HG02588 (cell line): ENCODE results near the gene CPT1A.

Experiments
- ATAC-seq: cut with Tn5 transposase; IDR thresholded peaks from one replicate; pipeline ENCODE4 v1.9.1; 2021; ENCODE audit warnings: mild to moderate bottlenecking, moderate library complexity; ENCODE audit not compliant: unreplicated experiment

CPT1A gene

DNA sequence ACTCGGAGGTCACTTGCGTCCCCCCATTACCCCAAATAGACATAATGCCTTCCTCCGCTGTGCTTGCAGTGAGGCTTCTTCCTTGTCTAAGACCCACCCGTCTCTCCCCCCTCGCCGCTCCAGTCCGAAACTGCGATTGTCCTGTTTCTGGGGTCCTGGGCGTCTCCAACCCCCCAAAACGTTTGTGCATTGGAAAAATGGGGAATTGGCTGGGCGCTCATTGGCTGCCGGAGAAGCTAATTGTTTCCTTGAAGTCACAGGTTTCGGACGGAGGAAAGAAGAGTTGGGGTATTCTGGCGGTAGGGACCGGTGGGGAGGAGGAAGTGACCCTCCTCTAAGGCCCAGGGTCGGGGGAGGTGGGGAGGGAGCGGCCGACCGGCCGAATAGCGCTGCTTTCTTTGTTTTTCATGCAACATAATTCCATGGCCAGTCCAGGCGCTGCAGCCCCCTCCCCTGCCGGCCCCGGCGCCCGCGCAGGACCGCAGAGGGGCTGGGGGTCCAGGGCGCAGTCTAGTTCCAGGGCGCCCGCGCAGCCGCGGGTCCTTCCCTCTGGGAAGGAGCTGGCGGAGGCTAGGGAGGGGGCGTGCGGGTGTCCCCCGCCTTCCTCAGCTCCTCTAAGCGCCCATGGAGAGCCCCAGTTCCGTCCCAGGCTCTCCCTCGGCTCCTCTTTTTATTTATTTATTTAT, 12.7 kb upstream of the CPT1A start:
- ATAC-seq, result no peak

DNA sequence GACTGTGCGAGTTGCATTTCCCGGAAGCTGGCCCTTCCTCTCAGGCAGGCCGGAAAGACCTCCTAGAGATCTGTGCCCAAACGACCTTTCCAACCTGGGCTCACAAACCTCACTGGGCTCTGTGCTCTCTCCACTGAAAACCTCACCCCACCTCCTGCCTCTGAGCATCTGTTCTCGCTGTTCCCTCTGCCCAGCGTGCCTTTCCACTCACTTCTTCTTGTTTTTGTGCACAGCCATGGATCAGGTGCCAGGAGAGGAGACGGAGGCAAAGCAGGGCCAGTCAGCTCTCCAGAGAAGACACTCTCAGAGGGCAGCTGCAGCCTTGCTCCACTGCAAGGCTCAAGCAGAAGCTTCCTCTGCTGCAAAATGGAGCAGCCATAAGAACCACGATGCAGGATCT, 10.9 kb upstream of the CPT1A start:
- ATAC-seq, result no peak

DNA sequence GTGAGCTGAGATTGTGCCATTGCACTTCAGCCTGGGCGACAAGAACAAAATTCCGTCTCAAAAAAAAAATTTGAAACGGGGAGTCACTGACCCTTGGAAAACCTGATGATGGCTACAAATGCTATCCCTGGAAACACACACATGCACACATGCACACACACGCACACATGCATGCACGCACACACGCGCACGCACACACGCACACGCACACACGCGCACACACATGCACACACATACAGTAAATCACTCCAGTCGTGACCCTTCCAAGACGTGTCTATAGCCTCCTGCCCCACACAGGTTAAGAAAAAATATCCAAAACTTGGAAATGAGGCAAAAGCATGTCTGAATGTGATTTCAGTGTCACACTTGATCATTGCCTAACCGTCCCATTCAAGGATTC, 6.7 kb upstream of the CPT1A start:
- ATAC-seq, result no peak

DNA sequence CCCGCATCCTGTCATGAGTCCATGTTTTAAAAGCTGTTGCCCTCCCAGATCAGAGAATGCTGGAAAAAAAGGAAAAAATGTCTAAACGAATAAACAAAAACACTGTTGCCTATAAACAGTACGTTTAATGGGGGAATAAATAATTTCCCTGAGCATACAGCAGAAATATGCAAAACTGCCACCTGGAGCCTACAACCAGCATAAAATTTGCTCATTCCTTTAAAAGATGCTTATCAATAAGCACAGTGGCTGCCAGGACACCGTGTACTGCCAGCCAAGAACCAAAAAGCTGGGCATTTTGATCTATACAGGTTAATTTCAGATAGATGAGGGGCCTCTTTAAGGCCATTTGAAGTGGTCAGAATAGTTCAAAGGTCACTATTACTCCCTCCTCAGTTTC, 5.7 kb upstream of the CPT1A start:
- no peak for ATAC-seq

DNA sequence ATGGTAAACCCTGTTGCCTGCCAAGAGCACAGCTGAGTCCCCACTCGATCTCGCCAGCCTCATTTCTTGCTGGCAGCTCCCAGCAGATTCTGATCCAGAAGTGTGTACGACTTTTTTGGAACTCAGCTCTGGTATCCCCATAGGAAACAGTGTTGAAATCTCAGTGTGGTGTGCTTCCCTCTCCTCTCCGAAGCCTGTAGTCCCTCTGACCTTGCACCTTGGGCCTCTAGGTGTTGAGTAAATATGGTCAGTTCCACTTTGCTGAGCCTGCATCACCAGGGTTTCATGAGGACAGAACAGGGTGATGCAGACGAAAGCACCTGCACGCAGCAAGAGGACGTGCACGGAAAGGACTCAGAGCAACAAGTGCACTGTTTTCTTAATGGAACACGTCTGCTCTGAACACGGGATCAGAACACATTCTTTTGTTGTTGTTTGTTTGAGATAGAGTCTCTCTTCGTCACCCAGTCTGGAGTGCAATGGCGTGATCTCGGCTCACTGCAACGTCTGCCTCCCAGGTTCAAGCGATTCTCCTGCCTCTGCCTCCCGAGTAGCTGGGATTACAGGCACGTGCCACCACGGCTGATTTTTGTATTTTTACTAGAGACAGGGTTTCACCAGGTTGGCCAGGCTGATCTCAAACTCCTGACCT, 3.8 kb upstream of the CPT1A start:
- no peak for ATAC-seq

DNA sequence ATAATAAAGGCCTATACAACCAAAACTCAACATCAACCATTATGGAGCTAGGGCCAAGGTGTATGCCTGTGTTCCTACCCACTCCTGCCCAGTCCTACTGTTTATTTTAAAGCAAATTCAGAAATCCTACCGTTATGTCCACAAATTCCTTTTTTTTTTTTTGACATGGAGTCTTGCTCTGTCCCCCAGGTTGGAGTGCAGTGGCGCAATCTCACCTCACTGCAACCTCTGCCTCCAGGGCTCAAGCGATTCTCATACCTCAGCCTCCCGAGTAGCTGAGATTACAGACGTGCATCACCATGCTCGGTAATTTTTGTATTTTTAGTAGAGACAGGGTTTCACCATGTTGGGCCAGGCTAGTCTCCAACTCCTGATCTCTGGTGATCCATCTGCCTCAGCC, 3.1 kb upstream of the CPT1A start:
- no peak for ATAC-seq

DNA sequence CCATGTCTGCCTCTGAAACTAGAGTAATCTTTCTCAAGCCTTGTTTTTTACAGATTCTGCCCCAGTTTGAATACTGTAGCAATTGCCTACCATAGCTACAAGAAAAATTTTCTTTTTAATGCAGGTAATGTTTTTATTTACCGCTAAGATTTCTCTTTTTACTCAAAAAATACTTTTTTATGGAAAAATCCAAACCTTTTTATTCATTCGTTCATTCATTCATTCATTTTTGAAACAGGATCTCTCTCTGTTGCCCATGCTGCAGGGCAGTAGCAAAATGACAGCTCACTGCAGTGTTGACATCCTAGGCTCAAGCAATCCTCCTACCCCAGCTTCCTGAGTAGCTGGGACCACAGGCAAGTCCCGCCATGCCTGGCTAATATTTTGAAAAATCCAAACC, 2.7 kb upstream of the CPT1A start:
- no peak for ATAC-seq

DNA sequence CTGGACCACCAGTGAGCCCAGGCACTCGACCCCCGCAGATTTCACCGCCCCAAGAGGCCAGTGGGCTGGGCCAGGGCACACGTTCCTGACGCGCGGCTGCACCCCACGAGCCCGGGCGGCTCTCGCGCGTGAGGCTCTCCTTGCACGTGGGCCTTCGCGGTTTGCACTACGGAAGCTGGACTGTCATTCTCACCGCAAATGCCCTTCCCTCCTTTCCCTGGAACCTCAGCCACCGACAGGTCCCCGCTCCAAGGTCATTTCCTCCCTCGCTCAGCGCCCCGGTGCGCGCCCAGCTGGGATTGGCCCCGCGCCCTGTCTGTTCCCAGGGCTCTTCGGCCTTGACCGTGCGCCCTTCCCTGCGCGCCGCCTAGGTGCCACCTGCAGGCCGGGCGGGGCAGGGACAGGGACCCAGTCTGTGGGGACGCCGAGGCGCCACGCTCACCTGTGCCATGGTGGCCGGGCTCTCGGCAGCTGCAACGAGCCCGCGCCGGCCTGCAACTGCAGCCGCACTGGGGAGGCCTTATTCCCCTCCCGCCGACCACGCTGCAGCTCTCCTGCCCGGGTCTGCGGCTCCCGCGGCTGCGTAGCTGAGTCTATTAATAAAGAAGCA, 2.1 kb upstream of the CPT1A start:
- peak; percentile 40 for ATAC-seq

DNA sequence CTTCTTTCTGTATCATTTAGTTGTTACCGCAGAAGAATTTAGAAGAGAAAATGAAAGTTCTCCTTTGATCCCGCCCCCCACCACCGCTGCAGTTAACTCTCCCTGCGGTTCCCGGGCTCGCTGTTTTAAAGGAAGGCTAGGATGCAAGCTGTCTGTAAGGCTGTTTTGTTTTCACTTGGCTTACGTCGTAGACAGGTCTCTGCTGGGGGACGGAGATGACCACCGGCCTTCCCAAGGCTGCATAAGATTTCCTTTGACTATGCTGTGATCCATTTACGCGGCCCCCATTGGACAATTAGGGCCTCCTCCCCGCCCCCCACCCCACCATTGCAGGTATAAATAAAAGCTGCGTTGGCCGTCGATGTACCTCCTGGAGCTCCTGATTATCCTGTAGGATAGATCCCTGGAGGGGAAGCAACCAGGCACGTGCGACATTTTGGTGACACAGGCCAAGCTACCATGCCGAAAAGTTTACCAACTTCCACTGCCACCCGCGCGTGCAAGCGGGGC, 1.4 kb upstream of the CPT1A start:
- no peak for ATAC-seq

DNA sequence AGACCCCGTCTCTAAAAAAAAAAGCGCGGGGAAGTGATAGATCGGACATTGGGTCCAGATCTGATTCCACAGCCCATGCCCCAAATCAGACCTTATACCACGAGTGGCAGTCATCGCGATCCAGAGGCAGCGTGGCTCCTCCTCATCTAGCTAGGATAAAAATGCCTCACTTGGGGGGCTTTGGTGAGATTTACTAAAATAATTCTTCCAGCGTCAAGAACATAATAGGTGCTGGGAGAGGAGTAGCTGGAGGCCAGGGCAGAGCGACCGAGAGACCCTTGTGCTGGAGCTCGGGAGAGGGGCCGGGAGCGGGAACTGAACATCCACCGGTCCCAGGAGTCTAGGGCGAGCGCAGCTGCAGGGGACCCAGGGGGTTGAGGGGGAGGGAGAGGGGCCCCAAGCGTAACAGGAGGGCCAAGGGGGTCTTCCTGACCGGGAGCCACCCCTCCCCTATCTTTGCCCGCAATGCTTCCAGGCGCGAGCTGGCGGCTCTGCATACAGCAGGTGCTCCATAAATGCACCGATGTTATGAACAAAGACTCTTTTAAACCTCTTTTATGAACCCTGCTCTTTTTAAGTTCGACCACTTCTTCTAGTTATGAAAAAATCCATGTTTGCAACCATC, 823 bp upstream of the CPT1A start:
- ATAC-seq, result no peak

DNA sequence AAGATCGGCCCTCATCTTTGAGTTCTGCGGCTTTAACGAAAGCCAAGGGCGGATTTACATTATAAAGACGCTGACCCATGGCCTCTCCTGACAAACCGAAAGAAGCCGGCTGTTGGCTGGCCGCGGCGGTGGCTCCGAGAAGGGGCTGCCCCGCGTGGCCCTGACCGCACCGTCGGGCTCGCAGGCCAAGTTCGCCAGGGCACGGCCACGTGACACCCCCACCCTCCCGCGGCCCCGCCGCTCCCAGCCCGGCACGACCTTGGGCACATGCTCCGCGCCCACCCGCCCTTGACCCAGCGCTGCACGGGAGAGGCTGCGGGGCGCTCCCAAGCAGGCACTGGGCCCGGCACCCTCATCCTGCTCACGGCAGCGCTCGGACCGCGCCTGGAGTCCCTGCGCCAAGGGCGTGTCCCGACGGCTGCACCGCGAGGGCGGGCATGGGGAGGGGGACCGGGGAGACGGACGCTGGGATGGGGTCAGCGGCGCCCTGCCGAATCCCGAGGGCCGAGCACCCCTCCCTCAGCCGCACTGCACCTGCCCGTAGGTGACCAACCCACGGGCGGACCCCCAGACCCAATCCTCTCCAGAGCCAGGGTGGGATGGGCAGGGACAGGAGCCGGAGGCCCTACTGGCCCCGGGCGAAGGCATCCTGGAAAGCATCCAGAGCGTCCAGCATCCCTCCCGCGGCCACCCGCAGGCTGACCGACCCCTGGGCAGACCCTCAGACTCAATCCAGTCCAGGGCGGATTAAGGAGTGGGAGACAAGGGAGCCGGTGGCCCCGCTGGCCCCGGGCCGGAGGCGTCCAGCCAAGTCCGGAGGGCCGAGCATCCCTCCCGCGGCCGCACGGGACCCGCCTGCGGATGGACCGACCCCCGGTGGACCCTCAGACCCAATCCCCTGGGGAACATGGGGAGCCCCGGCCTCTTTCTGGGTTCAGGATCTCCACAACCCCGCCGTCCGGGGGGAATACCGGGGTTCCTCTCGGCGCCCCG, 759 bp downstream of the CPT1A start:
- ATAC-seq, result peak; percentile 10

DNA sequence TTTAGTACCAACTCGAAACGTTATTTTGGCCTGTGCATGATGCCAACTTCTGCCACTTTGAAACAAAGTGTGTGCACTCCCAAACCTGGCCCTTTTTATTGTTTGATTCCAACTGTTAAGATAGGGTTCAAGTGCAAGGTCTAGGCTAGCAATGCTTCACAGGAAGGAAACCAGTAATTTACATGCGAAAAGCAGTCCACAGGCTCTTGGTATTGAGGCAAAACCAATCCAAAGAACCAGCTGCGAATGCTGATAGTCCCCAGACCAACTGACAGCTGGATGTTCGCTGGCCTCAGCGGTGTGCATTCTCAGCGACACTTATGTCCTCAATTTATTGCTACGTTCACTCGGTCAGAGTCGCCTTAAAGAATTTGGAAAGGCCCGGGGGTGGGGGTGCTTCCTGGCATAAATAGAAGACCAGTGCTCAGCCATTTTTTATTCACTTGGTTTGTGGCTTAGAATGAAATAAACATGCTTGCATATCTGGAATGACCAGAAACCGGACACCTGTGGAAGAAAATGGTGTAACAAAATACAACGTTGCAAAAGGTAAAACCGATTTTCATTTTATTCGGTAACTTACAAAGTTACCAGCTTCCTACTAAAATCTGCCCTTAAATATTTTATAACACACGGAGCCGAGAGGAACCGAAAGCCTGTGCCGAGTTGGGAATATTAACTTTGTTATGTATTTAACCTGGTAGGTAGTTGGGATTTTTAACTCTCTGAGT, 1.6 kb downstream of the CPT1A start:
- no peak for ATAC-seq

DNA sequence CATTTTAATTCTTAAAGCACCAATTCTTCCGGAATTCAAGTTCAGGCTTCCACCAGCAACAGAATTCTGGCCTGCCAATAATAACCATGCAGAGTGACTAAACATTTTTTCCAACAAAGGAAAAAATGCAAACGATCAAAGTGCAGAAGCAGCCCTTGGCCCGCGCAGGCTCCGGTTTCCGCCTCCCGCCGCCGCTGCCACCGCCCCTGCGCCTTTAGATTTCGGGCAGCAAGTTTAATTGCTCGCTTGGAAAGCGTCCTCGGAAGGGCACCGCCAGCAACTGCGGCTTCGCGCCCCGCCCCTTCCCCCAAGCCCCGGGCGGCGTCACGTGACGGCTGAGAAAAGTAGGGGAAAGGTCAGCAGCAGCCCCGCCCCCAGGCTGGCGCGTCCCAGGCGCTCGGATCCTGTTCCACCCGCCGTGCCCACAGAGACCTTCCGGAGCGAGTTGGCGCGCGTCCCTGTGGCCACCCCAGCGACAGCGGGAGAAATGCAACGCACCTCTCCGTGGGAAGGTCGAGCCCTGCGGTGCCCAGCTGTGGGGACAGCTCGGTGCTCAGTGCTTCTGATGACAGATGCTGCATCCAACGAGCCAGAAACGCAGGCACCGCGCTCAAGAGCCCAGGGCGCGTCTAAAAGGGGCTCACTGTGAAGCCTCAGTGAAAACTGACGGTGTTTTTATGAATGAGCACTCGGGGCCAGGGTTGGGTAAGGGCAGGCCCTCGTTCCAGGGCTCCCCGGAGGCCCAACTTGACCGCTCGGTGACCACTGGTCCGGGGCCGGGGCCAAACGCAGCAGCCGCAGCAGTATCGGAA, 2.5 kb downstream of the CPT1A start:
- peak; percentile 31 for ATAC-seq

DNA sequence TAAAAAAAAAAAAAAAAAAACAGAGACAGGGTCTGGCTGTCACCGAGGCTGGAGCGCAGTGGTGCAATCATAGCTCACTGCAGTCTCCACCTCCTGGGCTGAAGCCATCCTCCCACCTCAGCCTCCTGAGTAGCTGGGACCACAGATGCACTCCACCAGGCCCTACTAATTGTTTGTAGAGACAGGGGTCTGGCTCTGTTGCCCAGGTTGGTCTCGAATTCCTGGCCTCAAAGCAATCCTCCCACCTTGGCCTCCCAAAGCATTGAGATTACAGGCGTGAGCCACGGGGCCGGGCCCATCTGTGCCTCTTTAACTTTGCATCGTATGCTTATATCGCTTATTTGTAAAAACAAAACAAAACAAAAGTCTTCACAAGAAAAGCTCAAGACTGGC, 3.1 kb downstream of the CPT1A start:
- no peak for ATAC-seq

DNA sequence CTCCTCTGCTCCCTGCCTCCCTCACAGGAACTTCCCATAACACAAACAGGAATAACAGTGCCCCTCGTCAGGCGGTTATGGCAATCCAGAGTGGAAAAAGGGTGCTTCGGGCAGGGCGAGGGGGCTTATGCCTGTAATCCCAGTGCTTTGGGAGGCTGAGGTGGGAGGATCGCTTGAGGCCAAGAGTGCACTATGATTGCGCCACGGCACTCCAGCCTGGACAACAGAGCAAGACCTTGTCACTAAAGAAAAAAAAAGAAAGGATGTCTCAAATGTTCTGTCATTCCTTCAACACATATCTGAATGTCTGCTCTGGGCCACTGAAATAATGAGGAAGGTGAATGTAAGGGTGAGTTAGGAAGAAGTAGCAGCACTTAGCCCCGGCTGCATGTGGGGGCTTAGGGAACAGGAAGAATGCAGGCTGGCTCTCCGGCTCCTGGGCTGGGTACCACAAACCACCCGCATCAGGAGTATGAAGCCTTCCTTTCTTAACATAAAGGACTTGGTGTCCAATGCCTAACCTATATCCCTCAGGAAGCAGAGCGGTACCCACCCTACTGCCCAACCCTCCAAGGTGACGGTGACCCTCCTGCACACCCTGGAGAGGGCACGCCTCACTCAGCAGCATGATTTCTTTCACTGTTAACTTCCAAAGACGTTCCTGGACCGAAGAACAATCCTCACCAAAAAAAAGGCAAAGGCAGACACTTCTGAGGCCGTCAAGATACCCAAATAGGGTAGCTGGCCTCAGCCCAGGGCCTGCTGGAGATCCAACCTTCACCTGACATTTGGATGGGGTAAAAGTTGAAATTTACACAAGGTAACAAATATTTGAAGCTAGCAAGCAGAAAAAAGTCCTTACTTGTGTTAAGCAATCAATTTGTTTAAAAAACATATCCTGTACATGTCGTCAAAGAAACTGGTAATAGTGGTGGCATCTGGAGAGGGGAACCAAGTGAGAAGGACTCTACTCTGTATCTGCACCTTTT, 3.8 kb downstream of the CPT1A start:
- ATAC-seq, result no peak

DNA sequence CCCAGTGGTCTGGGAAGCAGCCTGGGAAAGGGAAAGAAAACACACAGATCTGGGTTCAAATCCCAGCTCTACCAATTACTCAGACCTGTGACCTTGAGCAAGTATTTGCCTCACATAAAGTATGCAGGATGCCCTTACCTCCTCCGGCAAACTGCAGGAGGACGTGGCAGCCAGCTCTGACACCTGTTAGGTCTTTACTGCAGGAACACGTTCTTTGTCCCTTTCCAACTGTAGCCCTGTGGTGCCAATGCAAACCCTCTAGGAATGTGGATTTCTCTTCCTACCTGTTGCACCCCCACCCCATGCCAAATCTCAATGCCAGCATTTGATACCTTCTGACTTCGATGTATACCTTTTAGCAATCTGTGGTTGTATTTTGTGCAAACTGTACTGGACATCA, 6.0 kb downstream of the CPT1A start:
- ATAC-seq, result no peak

DNA sequence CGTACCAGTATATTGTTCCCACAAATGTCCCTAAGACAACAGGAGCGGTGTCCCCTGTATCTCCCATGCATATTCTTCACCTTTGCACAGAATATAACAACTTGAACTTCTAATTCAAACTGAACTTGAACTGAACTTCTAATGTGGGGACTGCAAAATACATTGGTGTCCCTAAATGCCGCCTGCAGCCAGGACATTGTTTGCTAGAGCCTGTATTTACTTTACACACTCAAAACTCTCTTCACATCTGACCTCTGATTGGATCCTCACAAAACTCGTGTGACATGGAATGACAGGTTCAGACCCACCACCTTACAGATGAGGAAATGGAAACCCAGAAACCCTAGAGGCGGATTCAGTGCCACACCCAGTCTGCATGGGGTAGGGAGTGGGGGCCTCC, 6.4 kb downstream of the CPT1A start:
- no peak for ATAC-seq
